ENCODE results near the gene MYO5A.

DNA sequence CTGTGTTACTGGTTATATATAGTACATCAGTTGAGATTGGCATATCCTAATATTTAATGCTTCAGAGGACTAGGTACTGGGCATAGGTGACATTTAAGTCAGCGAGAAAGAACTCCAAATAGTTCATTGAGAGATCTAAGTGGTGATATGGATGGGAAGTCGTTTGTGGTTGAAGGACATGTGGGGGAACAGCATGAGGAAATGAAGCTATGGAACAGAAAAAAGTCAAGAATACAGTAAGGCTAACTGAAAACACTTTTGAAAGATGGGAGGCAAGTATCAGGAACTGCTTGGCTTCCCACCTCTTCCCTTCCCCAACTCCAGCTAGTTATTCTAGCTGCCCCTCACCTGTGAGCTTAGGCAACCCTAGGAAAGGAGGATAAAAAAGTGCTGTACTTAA, 3.7 kb upstream of the MYO5A start:
- TF ChIP-seq, protein P1, sequence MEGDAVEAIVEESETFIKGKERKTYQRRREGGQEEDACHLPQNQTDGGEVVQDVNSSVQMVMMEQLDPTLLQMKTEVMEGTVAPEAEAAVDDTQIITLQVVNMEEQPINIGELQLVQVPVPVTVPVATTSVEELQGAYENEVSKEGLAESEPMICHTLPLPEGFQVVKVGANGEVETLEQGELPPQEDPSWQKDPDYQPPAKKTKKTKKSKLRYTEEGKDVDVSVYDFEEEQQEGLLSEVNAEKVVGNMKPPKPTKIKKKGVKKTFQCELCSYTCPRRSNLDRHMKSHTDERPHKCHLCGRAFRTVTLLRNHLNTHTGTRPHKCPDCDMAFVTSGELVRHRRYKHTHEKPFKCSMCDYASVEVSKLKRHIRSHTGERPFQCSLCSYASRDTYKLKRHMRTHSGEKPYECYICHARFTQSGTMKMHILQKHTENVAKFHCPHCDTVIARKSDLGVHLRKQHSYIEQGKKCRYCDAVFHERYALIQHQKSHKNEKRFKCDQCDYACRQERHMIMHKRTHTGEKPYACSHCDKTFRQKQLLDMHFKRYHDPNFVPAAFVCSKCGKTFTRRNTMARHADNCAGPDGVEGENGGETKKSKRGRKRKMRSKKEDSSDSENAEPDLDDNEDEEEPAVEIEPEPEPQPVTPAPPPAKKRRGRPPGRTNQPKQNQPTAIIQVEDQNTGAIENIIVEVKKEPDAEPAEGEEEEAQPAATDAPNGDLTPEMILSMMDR (IDR thresholded peaks at IDR 0.05): no peak
- no peak for TF ChIP-seq POLR2AphosphoS5 (IDR thresholded peaks at IDR 0.05; ENCODE audit: low read depth, low read length)
